WTC11 (cell line): ENCODE results near the gene POU2F3. TPM values are rescaled to one million over a fixed set of nuclear protein-coding genes. Genes with fewer than 3 reads are reported as not detected.

ENCODE experiments used
- ATAC-seq: fragments of 200-7000 bp; cut with Tn5 transposase; 2 replicates; pipeline ENCODE4 v1.10.0; 2021; ENCODE audit warnings: mild to moderate bottlenecking, moderate library complexity
- CTCF ChIA-PET: fragments of 300-600 bp; sonication (Branson Sonifier 250); formaldehyde crosslinking; loops from one replicate; lab custom pipeline; 2021; ENCODE audit warnings: antibody characterized with exemption; lab: Charles Lee
- POLR2A ChIA-PET: fragments of 350-600 bp; sonication (Branson Sonifier 250); formaldehyde crosslinking; loops from one replicate; lab custom pipeline; 2021; ENCODE audit warnings: antibody characterized with exemption; lab: Charles Lee
- DNase-seq: peaks from one replicate; pipeline ENCODE4 v3.0.0; 2021; ENCODE audit warnings: low spot score
- H3K27ac Mint-ChIP-seq: 2 replicates; pipeline ENCODE4 v1.8.0; 2021; ENCODE audit warnings: mixed read lengths
- H3K27me3 Mint-ChIP-seq: 2 replicates; pipeline ENCODE4 v1.8.0; 2021; ENCODE audit warnings: low read depth, mild to moderate bottlenecking, moderate library complexity, mixed read lengths
- H3K36me3 Mint-ChIP-seq: 2 replicates; pipeline ENCODE4 v1.8.0; 2021; ENCODE audit warnings: mixed read lengths
- H3K4me1 Mint-ChIP-seq: 2 replicates; pipeline ENCODE4 v1.8.0; 2022; ENCODE audit warnings: mixed read lengths
- H3K4me3 Mint-ChIP-seq: 2 replicates; pipeline ENCODE4 v1.8.0; 2021; ENCODE audit warnings: mild to moderate bottlenecking, moderate library complexity, mixed read lengths
- H3K9me3 Mint-ChIP-seq: 2 replicates; pipeline ENCODE4 v1.8.0; 2021; ENCODE audit warnings: mixed read lengths
- FOXP1 ChIP-seq: sonication (generic); formaldehyde crosslinking; IDR thresholded peaks from 2 replicates; pipeline ENCODE4 v1.8.0; 2022; ENCODE audit warnings: missing genetic modification reagents, mild to moderate bottlenecking, moderate library complexity, borderline replicate concordance
- JAZF1 ChIP-seq: fragments of 250-450 bp; sonication (Bioruptor Pico); IDR thresholded peaks from 2 replicates; pipeline ENCODE4 v1.9.0; 2021; ENCODE audit warnings: moderate library complexity, mild to moderate bottlenecking, inconsistent platforms
- MXD4 ChIP-seq: fragments of 250-450 bp; sonication (Bioruptor Pico); IDR thresholded peaks from 2 replicates; pipeline ENCODE4 v1.8.0; 2021; ENCODE audit warnings: mild to moderate bottlenecking, moderate library complexity, borderline replicate concordance
- MYBL2 ChIP-seq: sonication (generic); formaldehyde crosslinking; IDR thresholded peaks from 2 replicates; pipeline ENCODE4 v1.8.1; 2023; ENCODE audit warnings: mild to moderate bottlenecking, moderate library complexity, missing genetic modification reagents
- NR1H2 ChIP-seq: sonication (generic); formaldehyde crosslinking; IDR thresholded peaks from 2 replicates; pipeline ENCODE4 v1.9.0; 2021; ENCODE audit warnings: mild to moderate bottlenecking, moderate library complexity, missing genetic modification reagents
- NR2C2 ChIP-seq: sonication (generic); formaldehyde crosslinking; IDR thresholded peaks from 2 replicates; pipeline ENCODE4 v1.8.0; 2022; ENCODE audit warnings: mild to moderate bottlenecking, missing genetic modification reagents
- TP53 ChIP-seq: sonication (generic); formaldehyde crosslinking; IDR thresholded peaks from 2 replicates; pipeline ENCODE4 v1.8.1; 2023; ENCODE audit warnings: mild to moderate bottlenecking, missing genetic modification reagents
- ZNF138 ChIP-seq: sonication (generic); formaldehyde crosslinking; conservative IDR thresholded peaks from 2 replicates; pipeline ENCODE4 v1.8.1; 2022; ENCODE audit warnings: mild to moderate bottlenecking, moderate library complexity, missing genetic modification reagents
- ZNF232 ChIP-seq: sonication (generic); formaldehyde crosslinking; IDR thresholded peaks from 2 replicates; pipeline ENCODE4 v1.8.0; 2022; ENCODE audit warnings: mild to moderate bottlenecking, missing genetic modification reagents
- ZNF317 ChIP-seq: sonication (generic); formaldehyde crosslinking; IDR thresholded peaks from 2 replicates; pipeline ENCODE4 v1.8.1; 2023; ENCODE audit warnings: low read depth, mild to moderate bottlenecking, moderate library complexity, missing genetic modification reagents, borderline replicate concordance
- ZNF396 ChIP-seq: fragments of 250-450 bp; sonication (Bioruptor Pico); IDR thresholded peaks from 2 replicates; pipeline ENCODE4 v1.8.0; 2021; ENCODE audit warnings: mild to moderate bottlenecking, moderate library complexity, borderline replicate concordance
- ZNF671 ChIP-seq: fragments of 250-450 bp; sonication (Bioruptor Pico); IDR thresholded peaks from 2 replicates; pipeline ENCODE4 v1.8.0; 2021; ENCODE audit warnings: mild to moderate bottlenecking
- total RNA-seq: library from RNA; stranded (reverse); gene quantifications from 3 replicates; pipeline ENCODE4 v1.2.3, GENCODE V29; 2021
- TF ChIP-seq, protein P1 (sequence below): sonication (generic); formaldehyde crosslinking; IDR thresholded peaks from 2 replicates; pipeline ENCODE4 v1.8.1; 2022; ENCODE audit warnings: mild to moderate bottlenecking, moderate library complexity, missing genetic modification reagents
- TF ChIP-seq, protein P2 (sequence below): sonication (generic); formaldehyde crosslinking; IDR thresholded peaks from 2 replicates; pipeline ENCODE4 v1.8.0; 2023; ENCODE audit warnings: missing genetic modification reagents, mild to moderate bottlenecking, borderline replicate concordance
- TF ChIP-seq, protein P3 (sequence below): sonication (generic); formaldehyde crosslinking; IDR thresholded peaks from 2 replicates; pipeline ENCODE4 v1.8.0; 2023; ENCODE audit warnings: mild to moderate bottlenecking, missing genetic modification reagents
- TF ChIP-seq, protein P4 (sequence below): sonication (generic); formaldehyde crosslinking; conservative IDR thresholded peaks from 2 replicates; pipeline ENCODE4 v1.8.1; 2023; ENCODE audit warnings: mild to moderate bottlenecking, low read depth, missing genetic modification reagents, moderate library complexity
- TF ChIP-seq, protein P5 (sequence below): sonication (generic); formaldehyde crosslinking; IDR thresholded peaks from 2 replicates; pipeline ENCODE4 v1.8.1; 2023; ENCODE audit warnings: mild to moderate bottlenecking, missing genetic modification reagents, moderate library complexity

POU2F3 gene
- total RNA-seq, 1 experiment from 2014 or later: 0.61 TPM

DNA sequence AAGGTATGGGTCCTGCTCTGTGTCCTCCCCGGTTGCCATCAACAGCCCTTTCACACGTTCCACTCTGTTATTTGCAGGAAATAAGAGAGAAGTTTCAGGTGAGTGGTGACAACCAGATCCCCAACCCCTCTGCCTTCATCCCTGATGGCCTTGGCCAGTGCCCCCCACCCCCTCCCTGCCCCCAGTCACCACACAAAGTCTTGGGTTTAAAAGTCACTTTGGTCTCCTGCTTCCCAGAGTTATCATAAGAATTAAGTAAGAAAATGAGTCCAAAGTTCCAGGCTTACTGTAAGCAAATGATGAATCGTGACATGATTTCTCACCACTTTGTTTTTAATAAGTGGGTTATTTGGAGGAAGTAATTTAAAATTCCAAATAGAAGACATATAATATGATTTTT, 38.3 kb upstream of the POU2F3 start (continued):
- no peak for TF ChIP-seq MYBL2 (CRISPR knock-in tag)
- TF ChIP-seq, protein P1, sequence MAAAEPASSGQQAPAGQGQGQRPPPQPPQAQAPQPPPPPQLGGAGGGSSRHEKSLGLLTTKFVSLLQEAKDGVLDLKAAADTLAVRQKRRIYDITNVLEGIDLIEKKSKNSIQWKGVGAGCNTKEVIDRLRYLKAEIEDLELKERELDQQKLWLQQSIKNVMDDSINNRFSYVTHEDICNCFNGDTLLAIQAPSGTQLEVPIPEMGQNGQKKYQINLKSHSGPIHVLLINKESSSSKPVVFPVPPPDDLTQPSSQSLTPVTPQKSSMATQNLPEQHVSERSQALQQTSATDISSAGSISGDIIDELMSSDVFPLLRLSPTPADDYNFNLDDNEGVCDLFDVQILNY (CRISPR knock-in tag): no peak

DNA sequence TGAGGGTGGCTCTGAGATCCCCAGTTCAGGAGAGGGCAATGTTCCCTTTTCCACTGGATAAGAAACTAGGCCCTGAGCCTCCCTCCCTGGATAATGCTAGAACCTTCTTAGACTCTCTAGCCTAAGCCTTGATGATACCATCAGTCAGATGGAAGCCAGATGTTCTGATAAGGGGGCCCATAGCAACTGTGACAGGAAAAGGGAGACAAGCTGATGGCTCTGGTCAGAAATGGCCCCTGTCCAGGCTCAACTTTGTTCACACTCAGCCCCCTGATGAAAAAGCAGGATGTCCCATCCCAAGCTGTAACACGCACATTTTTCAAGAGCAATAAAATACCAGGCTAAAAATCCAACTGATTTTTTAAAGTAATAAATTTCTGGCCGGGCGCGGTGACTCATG, 36.3 kb upstream of the POU2F3 start:
- Mint-ChIP-seq H3K4me1 (peaks cover 22% of the 10 kb centered on the region), H3K27me3 (peaks cover 98% of the 10 kb centered on the region)
- ATAC-seq: no peak

DNA sequence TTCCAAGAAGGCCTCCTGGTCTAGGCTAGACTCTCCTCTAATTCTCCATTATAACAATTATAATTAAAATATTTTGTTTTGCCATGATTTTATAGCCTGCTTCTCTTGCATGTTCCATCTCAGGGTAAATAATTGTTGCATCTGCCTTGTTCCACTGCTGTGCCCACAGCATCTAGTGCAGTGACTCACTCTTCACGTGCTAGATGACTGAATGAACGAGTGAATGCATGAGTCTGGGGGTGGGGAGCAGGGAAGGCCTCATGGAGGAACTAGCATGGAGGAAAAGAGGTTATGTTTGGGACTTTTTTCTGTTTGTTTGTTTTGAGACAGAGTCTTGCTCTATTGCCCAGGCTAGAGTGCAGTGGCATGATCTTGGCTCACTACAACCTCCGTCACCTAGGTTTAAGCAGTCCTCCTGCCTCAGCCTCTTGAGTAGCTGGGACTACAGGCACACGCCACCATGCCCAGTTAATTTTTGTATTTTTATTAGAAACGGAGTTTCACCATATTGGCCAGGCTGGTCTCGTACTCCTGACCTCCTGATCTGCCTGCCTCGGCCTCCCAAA, 34.3 kb upstream of the POU2F3 start:
- no peak for ATAC-seq
- Mint-ChIP-seq H3K27ac (no peak overlapping the region), H3K36me3 (no peaks in the 10 kb centered on the region), H3K4me3 (no peak overlapping the region), H3K27me3 (peaks cover 97% of the 10 kb centered on the region), H3K9me3 (no peaks in the 10 kb centered on the region), H3K4me1 (peaks cover 12% of the 10 kb centered on the region)
- CTCF ChIA-PET: no interaction called here
- no peak for DNase-seq
- POLR2A ChIA-PET: no interaction called here
- TF ChIP-seq NR1H2 (CRISPR knock-in tag): no peak
- no peak for TF ChIP-seq NR2C2 (CRISPR knock-in tag)
- TF ChIP-seq TP53 (CRISPR knock-in tag): no peak
- TF ChIP-seq ZNF138: no peak
- TF ChIP-seq ZNF396 (CRISPR knock-in tag): no peak
- TF ChIP-seq ZNF317: no peak
- no peak for TF ChIP-seq MXD4
- TF ChIP-seq, protein P2, sequence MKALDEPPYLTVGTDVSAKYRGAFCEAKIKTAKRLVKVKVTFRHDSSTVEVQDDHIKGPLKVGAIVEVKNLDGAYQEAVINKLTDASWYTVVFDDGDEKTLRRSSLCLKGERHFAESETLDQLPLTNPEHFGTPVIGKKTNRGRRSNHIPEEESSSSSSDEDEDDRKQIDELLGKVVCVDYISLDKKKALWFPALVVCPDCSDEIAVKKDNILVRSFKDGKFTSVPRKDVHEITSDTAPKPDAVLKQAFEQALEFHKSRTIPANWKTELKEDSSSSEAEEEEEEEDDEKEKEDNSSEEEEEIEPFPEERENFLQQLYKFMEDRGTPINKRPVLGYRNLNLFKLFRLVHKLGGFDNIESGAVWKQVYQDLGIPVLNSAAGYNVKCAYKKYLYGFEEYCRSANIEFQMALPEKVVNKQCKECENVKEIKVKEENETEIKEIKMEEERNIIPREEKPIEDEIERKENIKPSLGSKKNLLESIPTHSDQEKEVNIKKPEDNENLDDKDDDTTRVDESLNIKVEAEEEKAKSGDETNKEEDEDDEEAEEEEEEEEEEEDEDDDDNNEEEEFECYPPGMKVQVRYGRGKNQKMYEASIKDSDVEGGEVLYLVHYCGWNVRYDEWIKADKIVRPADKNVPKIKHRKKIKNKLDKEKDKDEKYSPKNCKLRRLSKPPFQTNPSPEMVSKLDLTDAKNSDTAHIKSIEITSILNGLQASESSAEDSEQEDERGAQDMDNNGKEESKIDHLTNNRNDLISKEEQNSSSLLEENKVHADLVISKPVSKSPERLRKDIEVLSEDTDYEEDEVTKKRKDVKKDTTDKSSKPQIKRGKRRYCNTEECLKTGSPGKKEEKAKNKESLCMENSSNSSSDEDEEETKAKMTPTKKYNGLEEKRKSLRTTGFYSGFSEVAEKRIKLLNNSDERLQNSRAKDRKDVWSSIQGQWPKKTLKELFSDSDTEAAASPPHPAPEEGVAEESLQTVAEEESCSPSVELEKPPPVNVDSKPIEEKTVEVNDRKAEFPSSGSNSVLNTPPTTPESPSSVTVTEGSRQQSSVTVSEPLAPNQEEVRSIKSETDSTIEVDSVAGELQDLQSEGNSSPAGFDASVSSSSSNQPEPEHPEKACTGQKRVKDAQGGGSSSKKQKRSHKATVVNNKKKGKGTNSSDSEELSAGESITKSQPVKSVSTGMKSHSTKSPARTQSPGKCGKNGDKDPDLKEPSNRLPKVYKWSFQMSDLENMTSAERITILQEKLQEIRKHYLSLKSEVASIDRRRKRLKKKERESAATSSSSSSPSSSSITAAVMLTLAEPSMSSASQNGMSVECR (CRISPR knock-in tag): no peak
- TF ChIP-seq FOXP1 (CRISPR knock-in tag): no peak
- TF ChIP-seq, protein P3, sequence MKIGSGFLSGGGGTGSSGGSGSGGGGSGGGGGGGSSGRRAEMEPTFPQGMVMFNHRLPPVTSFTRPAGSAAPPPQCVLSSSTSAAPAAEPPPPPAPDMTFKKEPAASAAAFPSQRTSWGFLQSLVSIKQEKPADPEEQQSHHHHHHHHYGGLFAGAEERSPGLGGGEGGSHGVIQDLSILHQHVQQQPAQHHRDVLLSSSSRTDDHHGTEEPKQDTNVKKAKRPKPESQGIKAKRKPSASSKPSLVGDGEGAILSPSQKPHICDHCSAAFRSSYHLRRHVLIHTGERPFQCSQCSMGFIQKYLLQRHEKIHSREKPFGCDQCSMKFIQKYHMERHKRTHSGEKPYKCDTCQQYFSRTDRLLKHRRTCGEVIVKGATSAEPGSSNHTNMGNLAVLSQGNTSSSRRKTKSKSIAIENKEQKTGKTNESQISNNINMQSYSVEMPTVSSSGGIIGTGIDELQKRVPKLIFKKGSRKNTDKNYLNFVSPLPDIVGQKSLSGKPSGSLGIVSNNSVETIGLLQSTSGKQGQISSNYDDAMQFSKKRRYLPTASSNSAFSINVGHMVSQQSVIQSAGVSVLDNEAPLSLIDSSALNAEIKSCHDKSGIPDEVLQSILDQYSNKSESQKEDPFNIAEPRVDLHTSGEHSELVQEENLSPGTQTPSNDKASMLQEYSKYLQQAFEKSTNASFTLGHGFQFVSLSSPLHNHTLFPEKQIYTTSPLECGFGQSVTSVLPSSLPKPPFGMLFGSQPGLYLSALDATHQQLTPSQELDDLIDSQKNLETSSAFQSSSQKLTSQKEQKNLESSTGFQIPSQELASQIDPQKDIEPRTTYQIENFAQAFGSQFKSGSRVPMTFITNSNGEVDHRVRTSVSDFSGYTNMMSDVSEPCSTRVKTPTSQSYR (CRISPR knock-in tag): no peak
- TF ChIP-seq, protein P4, sequence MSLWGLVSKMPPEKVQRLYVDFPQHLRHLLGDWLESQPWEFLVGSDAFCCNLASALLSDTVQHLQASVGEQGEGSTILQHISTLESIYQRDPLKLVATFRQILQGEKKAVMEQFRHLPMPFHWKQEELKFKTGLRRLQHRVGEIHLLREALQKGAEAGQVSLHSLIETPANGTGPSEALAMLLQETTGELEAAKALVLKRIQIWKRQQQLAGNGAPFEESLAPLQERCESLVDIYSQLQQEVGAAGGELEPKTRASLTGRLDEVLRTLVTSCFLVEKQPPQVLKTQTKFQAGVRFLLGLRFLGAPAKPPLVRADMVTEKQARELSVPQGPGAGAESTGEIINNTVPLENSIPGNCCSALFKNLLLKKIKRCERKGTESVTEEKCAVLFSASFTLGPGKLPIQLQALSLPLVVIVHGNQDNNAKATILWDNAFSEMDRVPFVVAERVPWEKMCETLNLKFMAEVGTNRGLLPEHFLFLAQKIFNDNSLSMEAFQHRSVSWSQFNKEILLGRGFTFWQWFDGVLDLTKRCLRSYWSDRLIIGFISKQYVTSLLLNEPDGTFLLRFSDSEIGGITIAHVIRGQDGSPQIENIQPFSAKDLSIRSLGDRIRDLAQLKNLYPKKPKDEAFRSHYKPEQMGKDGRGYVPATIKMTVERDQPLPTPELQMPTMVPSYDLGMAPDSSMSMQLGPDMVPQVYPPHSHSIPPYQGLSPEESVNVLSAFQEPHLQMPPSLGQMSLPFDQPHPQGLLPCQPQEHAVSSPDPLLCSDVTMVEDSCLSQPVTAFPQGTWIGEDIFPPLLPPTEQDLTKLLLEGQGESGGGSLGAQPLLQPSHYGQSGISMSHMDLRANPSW (CRISPR knock-in tag): no peak
- TF ChIP-seq ZNF232 (CRISPR knock-in tag): no peak

More for the DNA sequence above, 36.3 kb upstream of the POU2F3 start:
- ChIA-PET CTCF (no interaction called here), POLR2A (interaction anchor here (0.7 kb wide), 1 partner anchor 9 kb away, joined by 3 read pairs; no protein-coding TSS in a partner anchor)
- TF ChIP-seq ZNF671 (CRISPR knock-in tag) (no peak), JAZF1 (CRISPR knock-in tag) (no peak), ZNF138 (no peak)
- TF ChIP-seq, protein P4 (CRISPR knock-in tag): no peak
- TF ChIP-seq, protein P5, sequence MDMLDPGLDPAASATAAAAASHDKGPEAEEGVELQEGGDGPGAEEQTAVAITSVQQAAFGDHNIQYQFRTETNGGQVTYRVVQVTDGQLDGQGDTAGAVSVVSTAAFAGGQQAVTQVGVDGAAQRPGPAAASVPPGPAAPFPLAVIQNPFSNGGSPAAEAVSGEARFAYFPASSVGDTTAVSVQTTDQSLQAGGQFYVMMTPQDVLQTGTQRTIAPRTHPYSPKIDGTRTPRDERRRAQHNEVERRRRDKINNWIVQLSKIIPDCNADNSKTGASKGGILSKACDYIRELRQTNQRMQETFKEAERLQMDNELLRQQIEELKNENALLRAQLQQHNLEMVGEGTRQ (CRISPR knock-in tag): no peak
- Mint-ChIP-seq H3K27ac (no peak overlapping the region), H3K36me3 (no peaks in the 10 kb centered on the region), H3K4me3 (no peak overlapping the region), H3K9me3 (no peaks in the 10 kb centered on the region)
- DNase-seq: no peak
